HepG2 (cell line): ENCODE results near the gene GLIS2. TPM values are rescaled to one million over a fixed set of nuclear protein-coding genes. Genes with fewer than 3 reads are reported as not detected.

Experiments
- ATF1 ChIP-seq: IDR thresholded peaks from 2 replicates; pipeline ENCODE4 v1.6.1; 2016; ENCODE audit warnings: mild to moderate bottlenecking, control low read depth
- ATM ChIP-seq: fragments of 450-650 bp; IDR thresholded peaks from 2 replicates; pipeline ENCODE4 v1.7.1; 2017; ENCODE audit warnings: mild to moderate bottlenecking, borderline replicate concordance
- CEBPB ChIP-seq: IDR thresholded peaks from 2 replicates; pipeline ENCODE4 v1.6.1; 2011; ENCODE audit warnings: low read depth, low read length, improper control_type of control experiment, borderline replicate concordance
- NFE2L2 ChIP-seq: fragments of 150-350 bp; IDR thresholded peaks from 2 replicates; pipeline ENCODE4 v1.6.1; 2014; ENCODE audit warnings: low read length
- NR1H2 ChIP-seq: sonication (generic); formaldehyde crosslinking; IDR thresholded peaks from 2 replicates; pipeline ENCODE4 v1.8.1; 2022; ENCODE audit warnings: low read depth, missing genetic modification reagents, borderline replicate concordance
- NR2F1 ChIP-seq, 2 experiments: fragments of 450-650 bp in 1 of 2; formaldehyde crosslinking in 1 of 2; IDR thresholded peaks; 2 replicates each; pipeline versions ENCODE4 v1.5.0 to v1.6.1; 2016 to 2020; ENCODE audit warnings: mild to moderate bottlenecking in 1 of 2, missing compliant biosample characterization in 1 of 2, missing genetic modification reagents in 1 of 2, moderate library complexity in 1 of 2
- PTBP1 ChIP-seq: fragments of 200-400 bp; formaldehyde crosslinking; IDR thresholded peaks from 2 replicates; pipeline ENCODE4 v1.6.1; 2018; ENCODE audit warnings: low read length, low read depth; ENCODE audit not compliant: poor library complexity, severe bottlenecking
- RBM22 ChIP-seq: fragments of 200-400 bp; formaldehyde crosslinking; optimal IDR thresholded peaks from 2 replicates; pipeline ENCODE3; 2017; ENCODE audit warnings: mild to moderate bottlenecking, low read length, moderate library complexity
- TARDBP ChIP-seq: sonication (generic); formaldehyde crosslinking; IDR thresholded peaks from 2 replicates; pipeline ENCODE4 v1.8.0; 2022; ENCODE audit warnings: mild to moderate bottlenecking, missing genetic modification reagents
- TEF ChIP-seq: sonication (generic); formaldehyde crosslinking; IDR thresholded peaks from 2 replicates; pipeline ENCODE4 v1.5.0; 2020; ENCODE audit warnings: missing genetic modification reagents
- THAP7 ChIP-seq: sonication (generic); formaldehyde crosslinking; IDR thresholded peaks from 2 replicates; pipeline ENCODE4 v1.8.1; 2023; ENCODE audit warnings: mild to moderate bottlenecking, missing genetic modification reagents
- ZNF598 ChIP-seq: sonication (generic); formaldehyde crosslinking; IDR thresholded peaks from 2 replicates; pipeline ENCODE4 v1.5.1; 2020; ENCODE audit warnings: mild to moderate bottlenecking, missing genetic modification reagents, borderline replicate concordance
- ZNF792 ChIP-seq: IDR thresholded peaks from 2 replicates; pipeline ENCODE4 v1.6.1; 2016
- polyA plus RNA-seq, 8 experiments: library from polyadenylated mRNA; depleted of rRNA in 3 of 8; stranded (reverse) in 7 of 8; unstranded in 1 of 8; fragments of >200 nt; fragmentation: Illumina TruSeq in 4 of 8; extraction: Trizol in 4 of 8; gene quantifications; 2 replicates each; pipeline versions ENCODE4 v1.2.1 to v1.2.3, GENCODE V29; 2011 to 2016; ENCODE audit warnings: low read depth in 4 of 8, missing spikeins in 1 of 8, mixed read lengths in 1 of 8; ENCODE audit not compliant: insufficient read depth in 1 of 8
- total RNA-seq, 5 experiments: library from RNA; depleted of rRNA; stranded (reverse); fragments of >200 nt; fragmentation: Illumina TruSeq; extraction: Trizol; gene quantifications; 2 replicates each; pipeline ENCODE4 v1.2.3, GENCODE V29; 2016; ENCODE audit warnings: low read depth in 1 of 5
- TF ChIP-seq, protein P1 (sequence below): sonication (generic); formaldehyde crosslinking; IDR thresholded peaks from 2 replicates; pipeline ENCODE4 v1.5.1; 2020; ENCODE audit warnings: missing genetic modification reagents, mild to moderate bottlenecking, borderline replicate concordance
- TF ChIP-seq, protein P2 (sequence below): sonication (generic); formaldehyde crosslinking; IDR thresholded peaks from 2 replicates; pipeline ENCODE4 v1.4.0; 2020; ENCODE audit warnings: missing genetic modification reagents
- TF ChIP-seq, protein P3 (sequence below): sonication (generic); formaldehyde crosslinking; IDR thresholded peaks from 2 replicates; pipeline ENCODE4 v1.4.0; 2020; ENCODE audit warnings: missing genetic modification reagents
- TF ChIP-seq, protein P4 (sequence below): sonication (generic); formaldehyde crosslinking; IDR thresholded peaks from 2 replicates; pipeline ENCODE4 v1.4.0; 2020; ENCODE audit warnings: missing genetic modification reagents, borderline replicate concordance

The GLIS2 gene
- total and polyA plus RNA-seq, 2 of the 13 experiments (the other 11 are each of a cell fraction or from before 2014, with no cell fraction given): 0.28 to 0.29 TPM

DNA sequence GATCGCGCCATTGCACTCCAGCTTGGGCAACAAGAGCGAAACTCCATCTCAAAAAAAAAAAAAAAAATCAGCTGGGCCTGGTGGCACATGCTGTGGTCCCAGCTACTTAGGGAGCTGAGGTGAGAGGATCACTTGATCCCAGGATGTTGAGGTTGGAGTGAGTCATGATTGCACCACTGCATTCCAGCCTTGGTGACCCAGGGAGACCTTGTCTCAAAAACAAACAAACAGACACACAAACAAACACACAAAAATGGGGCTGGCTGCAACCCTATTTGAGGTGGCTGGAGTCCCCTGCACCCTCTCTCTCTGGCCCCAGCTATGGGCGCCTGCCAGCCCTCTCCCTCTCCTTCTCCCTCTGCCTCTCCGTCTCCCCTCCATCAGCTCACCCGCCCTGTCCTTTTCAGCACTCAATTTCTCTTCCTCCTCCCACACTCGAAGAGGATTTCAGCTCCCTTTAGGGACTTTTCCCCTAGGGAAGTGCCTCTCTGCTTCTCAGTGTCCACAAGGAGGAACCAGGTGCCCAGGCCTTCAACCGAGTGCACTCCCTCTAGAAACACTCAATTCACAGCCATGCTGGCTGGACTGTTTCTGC is 25.5 kb upstream of the GLIS2 start (continued):
- no peak for TF ChIP-seq ATM
- TF ChIP-seq THAP7 (CRISPR knock-in tag): no peak
- peak; percentile 87 to 90 for TF ChIP-seq NR2F1 (CRISPR knock-in tag; IDR thresholded peaks at IDR 0.05)
- no peak for TF ChIP-seq PTBP1
- no peak for TF ChIP-seq ATF1 (CRISPR knock-in tag)
- TF ChIP-seq, protein P1, sequence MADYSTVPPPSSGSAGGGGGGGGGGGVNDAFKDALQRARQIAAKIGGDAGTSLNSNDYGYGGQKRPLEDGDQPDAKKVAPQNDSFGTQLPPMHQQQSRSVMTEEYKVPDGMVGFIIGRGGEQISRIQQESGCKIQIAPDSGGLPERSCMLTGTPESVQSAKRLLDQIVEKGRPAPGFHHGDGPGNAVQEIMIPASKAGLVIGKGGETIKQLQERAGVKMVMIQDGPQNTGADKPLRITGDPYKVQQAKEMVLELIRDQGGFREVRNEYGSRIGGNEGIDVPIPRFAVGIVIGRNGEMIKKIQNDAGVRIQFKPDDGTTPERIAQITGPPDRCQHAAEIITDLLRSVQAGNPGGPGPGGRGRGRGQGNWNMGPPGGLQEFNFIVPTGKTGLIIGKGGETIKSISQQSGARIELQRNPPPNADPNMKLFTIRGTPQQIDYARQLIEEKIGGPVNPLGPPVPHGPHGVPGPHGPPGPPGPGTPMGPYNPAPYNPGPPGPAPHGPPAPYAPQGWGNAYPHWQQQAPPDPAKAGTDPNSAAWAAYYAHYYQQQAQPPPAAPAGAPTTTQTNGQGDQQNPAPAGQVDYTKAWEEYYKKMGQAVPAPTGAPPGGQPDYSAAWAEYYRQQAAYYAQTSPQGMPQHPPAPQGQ (CRISPR knock-in tag): no peak
- TF ChIP-seq TEF (CRISPR knock-in tag): no peak
- peak; percentile 95 for TF ChIP-seq CEBPB
- TF ChIP-seq NR1H2 (CRISPR knock-in tag): no peak
- TF ChIP-seq ZNF792 (CRISPR knock-in tag): no peak
- TF ChIP-seq, protein P2, sequence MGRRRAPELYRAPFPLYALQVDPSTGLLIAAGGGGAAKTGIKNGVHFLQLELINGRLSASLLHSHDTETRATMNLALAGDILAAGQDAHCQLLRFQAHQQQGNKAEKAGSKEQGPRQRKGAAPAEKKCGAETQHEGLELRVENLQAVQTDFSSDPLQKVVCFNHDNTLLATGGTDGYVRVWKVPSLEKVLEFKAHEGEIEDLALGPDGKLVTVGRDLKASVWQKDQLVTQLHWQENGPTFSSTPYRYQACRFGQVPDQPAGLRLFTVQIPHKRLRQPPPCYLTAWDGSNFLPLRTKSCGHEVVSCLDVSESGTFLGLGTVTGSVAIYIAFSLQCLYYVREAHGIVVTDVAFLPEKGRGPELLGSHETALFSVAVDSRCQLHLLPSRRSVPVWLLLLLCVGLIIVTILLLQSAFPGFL (CRISPR knock-in tag): no peak
- TF ChIP-seq, protein P3, sequence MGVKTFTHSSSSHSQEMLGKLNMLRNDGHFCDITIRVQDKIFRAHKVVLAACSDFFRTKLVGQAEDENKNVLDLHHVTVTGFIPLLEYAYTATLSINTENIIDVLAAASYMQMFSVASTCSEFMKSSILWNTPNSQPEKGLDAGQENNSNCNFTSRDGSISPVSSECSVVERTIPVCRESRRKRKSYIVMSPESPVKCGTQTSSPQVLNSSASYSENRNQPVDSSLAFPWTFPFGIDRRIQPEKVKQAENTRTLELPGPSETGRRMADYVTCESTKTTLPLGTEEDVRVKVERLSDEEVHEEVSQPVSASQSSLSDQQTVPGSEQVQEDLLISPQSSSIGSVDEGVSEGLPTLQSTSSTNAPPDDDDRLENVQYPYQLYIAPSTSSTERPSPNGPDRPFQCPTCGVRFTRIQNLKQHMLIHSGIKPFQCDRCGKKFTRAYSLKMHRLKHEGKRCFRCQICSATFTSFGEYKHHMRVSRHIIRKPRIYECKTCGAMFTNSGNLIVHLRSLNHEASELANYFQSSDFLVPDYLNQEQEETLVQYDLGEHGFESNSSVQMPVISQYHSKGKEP (CRISPR knock-in tag): no peak
- no peak for TF ChIP-seq RBM22
- no peak for TF ChIP-seq ZNF598 (CRISPR knock-in tag)
- TF ChIP-seq TARDBP: no peak
- TF ChIP-seq, protein P4, sequence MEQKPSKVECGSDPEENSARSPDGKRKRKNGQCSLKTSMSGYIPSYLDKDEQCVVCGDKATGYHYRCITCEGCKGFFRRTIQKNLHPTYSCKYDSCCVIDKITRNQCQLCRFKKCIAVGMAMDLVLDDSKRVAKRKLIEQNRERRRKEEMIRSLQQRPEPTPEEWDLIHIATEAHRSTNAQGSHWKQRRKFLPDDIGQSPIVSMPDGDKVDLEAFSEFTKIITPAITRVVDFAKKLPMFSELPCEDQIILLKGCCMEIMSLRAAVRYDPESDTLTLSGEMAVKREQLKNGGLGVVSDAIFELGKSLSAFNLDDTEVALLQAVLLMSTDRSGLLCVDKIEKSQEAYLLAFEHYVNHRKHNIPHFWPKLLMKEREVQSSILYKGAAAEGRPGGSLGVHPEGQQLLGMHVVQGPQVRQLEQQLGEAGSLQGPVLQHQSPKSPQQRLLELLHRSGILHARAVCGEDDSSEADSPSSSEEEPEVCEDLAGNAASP: peak; percentile 80; the same call in 1 of the 2 replicates
- no peak for TF ChIP-seq NFE2L2
